WTC11 (cell line): ENCODE results near the gene NTSR1.

Source experiments
- NR3C1 ChIP-seq: sonication (generic); formaldehyde crosslinking; conservative IDR thresholded peaks from 2 replicates; pipeline ENCODE4 v1.8.1; 2023; ENCODE audit warnings: low read depth, mild to moderate bottlenecking, missing genetic modification reagents
- TF ChIP-seq, protein P1 (sequence below): fragments of 200-600 bp; IDR thresholded peaks from 2 replicates; pipeline ENCODE4 v1.8.0; 2022; ENCODE audit warnings: antibody characterized with exemption

DNA sequence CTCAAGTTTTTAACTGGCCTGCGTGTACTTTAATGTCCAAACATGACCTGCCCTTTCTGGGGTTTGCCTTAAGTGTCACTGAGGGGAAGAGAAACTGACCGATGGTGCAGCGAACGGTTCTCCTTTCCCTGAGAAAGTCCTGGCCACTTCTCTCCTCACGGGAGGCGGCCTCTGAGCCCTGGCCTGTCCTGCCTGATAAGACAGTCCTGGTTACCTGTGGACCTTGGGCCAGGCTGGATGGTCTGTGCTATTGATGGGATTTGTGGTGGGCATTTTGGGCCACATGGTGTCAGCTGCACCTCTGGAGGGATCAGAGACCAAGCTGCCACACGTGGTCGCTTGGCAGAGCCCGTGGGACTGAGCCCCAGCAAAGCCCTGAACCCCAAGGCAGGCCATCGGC lies 11.6 kb upstream of the NTSR1 start:
- no peak for TF ChIP-seq NR3C1 (CRISPR knock-in tag)
- TF ChIP-seq, protein P1, sequence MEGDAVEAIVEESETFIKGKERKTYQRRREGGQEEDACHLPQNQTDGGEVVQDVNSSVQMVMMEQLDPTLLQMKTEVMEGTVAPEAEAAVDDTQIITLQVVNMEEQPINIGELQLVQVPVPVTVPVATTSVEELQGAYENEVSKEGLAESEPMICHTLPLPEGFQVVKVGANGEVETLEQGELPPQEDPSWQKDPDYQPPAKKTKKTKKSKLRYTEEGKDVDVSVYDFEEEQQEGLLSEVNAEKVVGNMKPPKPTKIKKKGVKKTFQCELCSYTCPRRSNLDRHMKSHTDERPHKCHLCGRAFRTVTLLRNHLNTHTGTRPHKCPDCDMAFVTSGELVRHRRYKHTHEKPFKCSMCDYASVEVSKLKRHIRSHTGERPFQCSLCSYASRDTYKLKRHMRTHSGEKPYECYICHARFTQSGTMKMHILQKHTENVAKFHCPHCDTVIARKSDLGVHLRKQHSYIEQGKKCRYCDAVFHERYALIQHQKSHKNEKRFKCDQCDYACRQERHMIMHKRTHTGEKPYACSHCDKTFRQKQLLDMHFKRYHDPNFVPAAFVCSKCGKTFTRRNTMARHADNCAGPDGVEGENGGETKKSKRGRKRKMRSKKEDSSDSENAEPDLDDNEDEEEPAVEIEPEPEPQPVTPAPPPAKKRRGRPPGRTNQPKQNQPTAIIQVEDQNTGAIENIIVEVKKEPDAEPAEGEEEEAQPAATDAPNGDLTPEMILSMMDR = no peak
